ENCODE measurements around the gene ACTG2. TPM values are rescaled to one million over a fixed set of nuclear protein-coding genes. Genes with fewer than 3 reads are reported as not detected.

ACTG2 gene
- total RNA-seq, 4 donors from 2014 or later = 2,261 to 5,929 (median 3,123) TPM

- H3K27me3 ChIP-seq = no peaks in the 10 kb centered on the region
- H3K36me3 ChIP-seq = peaks cover 4 to 95% of the 10 kb centered on the region in 2 donors
- WGBS, 2 donors (ENCODE audit: low coverage in 1 of 2) = 91 to 100% methylated on average over 1 of the region's 2 CpGs
- H3K9me3 ChIP-seq = no peaks in the 10 kb centered on the region
- TF ChIP-seq CTCF (IDR thresholded peaks at IDR 0.05) (no peak), POLR2A (IDR thresholded peaks at IDR 0.05) (no peak), POLR2AphosphoS5 (IDR thresholded peaks at IDR 0.05) (no peak), EP300 (IDR thresholded peaks at IDR 0.05) (no peak)
- H3K4me1 ChIP-seq = no peaks in the 10 kb centered on the region
- H3K4me3 ChIP-seq = no peak overlapping the region
- no peak overlapping the region for H3K27ac ChIP-seq
- ATAC-seq = no peak
Measured at GRCh38 chr2:73855526-73855925, 37.3 kb upstream of the ACTG2 start.

- peaks cover 4 to 95% of the 10 kb centered on the region in 2 donors for H3K36me3 ChIP-seq
- no peak overlapping the region for H3K27ac ChIP-seq
- H3K4me3 ChIP-seq = no peak overlapping the region
- no peaks in the 10 kb centered on the region for H3K27me3 ChIP-seq
- no peaks in the 10 kb centered on the region for H3K4me1 ChIP-seq
- TF ChIP-seq CTCF (IDR thresholded peaks at IDR 0.05) = no peak
- TF ChIP-seq POLR2A (IDR thresholded peaks at IDR 0.05) = no peak
- TF ChIP-seq POLR2AphosphoS5 (IDR thresholded peaks at IDR 0.05) = no peak
- no peak for TF ChIP-seq EP300 (IDR thresholded peaks at IDR 0.05)
- no peak for ATAC-seq
- H3K9me3 ChIP-seq = no peaks in the 10 kb centered on the region
Measured at GRCh38 chr2:73856214-73856613, 36.6 kb upstream of the ACTG2 start.

- Histone ChIP-seq H3K4me1 (no peaks in the 10 kb centered on the region), H3K27ac (peak overlapping the region in 1 of 4 donors; percentile 16), H3K4me3 (no peak overlapping the region), H3K36me3 (peaks cover 4 to 95% of the 10 kb centered on the region in 2 donors), H3K9me3 (no peaks in the 10 kb centered on the region), H3K27me3 (no peaks in the 10 kb centered on the region)
- TF ChIP-seq POLR2A (IDR thresholded peaks at IDR 0.05) (no peak), POLR2AphosphoS5 (IDR thresholded peaks at IDR 0.05) (no peak), EP300 (IDR thresholded peaks at IDR 0.05) (no peak), CTCF (IDR thresholded peaks at IDR 0.05) (no peak)
- 81 to 88% methylated on average over 3 to 4 of the region's 6 CpGs for WGBS, 2 donors (ENCODE audit: low coverage in 1 of 2)
- ATAC-seq = no peak
Measured at GRCh38 chr2:73859721-73860586, 32.9 kb upstream of the ACTG2 start.

GRCh38 chr2:73862987-73863386, 29.8 kb upstream of the ACTG2 start:
- Histone ChIP-seq H3K36me3 (peaks cover 4 to 91% of the 10 kb centered on the region in 2 donors), H3K4me1 (no peaks in the 10 kb centered on the region), H3K27ac (no peak overlapping the region), H3K4me3 (no peak overlapping the region), H3K9me3 (no peaks in the 10 kb centered on the region), H3K27me3 (no peaks in the 10 kb centered on the region)
- ATAC-seq = no peak
- whole genome bisulfite sequencing, 2 donors (ENCODE audit: low coverage in 1 of 2) = 57 to 76% methylated on average over 1 to 2 of the region's 2 CpGs
- TF ChIP-seq POLR2A (IDR thresholded peaks at IDR 0.05) (no peak), POLR2AphosphoS5 (IDR thresholded peaks at IDR 0.05) (no peak), CTCF (IDR thresholded peaks at IDR 0.05) (no peak), EP300 (IDR thresholded peaks at IDR 0.05) (no peak)

Data from gastroesophageal sphincter (tissue), 4 donors.